Tibial nerve (tissue), 4 donors: ENCODE results near the gene KIZ. TPM values are rescaled to one million over a fixed set of nuclear protein-coding genes. Genes with fewer than 3 reads are reported as not detected.
"Not testable (repeated sequence)": the region's sequence is repeated elsewhere in the genome, so short reads cannot be mapped to it uniquely, and the experiment has no call there.

Experiments
- DNase-seq, 2 donors: peaks; one replicate each; pipeline ENCODE4 v3.0.0-alpha.2; 2019; ENCODE audit warnings: low spot score in 2 of 2
- H3K27ac ChIP-seq, 4 donors: fragments of 200-600 bp; sonication (generic) in 3 of 4; one replicate each; pipeline ENCODE4 v1.5.1; 2017 to 2019; ENCODE audit warnings: mild to moderate bottlenecking in 1 of 4
- H3K27me3 ChIP-seq, 2 donors: fragments of 200-600 bp; sonication (generic) in 1 of 2; one replicate each; pipeline versions ENCODE4 v1.5.1 to v1.6.0; 2017 to 2019
- H3K36me3 ChIP-seq, 3 donors: fragments of 200-600 bp; sonication (generic); one replicate each; pipeline ENCODE4 v1.5.1; 2018 to 2019
- H3K4me1 ChIP-seq, 4 donors: fragments of 200-600 bp; sonication (generic) in 3 of 4; one replicate each; pipeline ENCODE4 v1.5.1; 2017 to 2019
- H3K4me3 ChIP-seq, 4 donors: fragments of 200-600 bp; sonication (generic) in 3 of 4; one replicate each; pipeline ENCODE4 v1.5.1; 2017 to 2019; ENCODE audit warnings: mild to moderate bottlenecking in 1 of 4, moderate library complexity in 1 of 4
- H3K9me3 ChIP-seq, 4 donors: fragments of 200-600 bp; sonication (generic) in 3 of 4; one replicate each; pipeline ENCODE4 v1.5.1; 2017 to 2019
- CTCF ChIP-seq, 5 experiments: fragments of 200-600 bp in 3 of 5; fragments of 450-650 bp in 2 of 5; sonication (generic) in 3 of 5; IDR thresholded peaks; one replicate each; pipeline ENCODE4 v1.5.1; 2016 to 2019; ENCODE audit warnings: antibody characterized with exemption in 5 of 5, mild to moderate bottlenecking in 3 of 5, moderate library complexity in 2 of 5
- EP300 ChIP-seq, 2 donors: sonication (generic); formaldehyde crosslinking; IDR thresholded peaks; one replicate each; pipeline ENCODE4 v1.6.1; 2017; ENCODE audit warnings: antibody characterized with exemption in 2 of 2, mild to moderate bottlenecking in 1 of 2
- POLR2A ChIP-seq, 2 donors: fragments of 450-650 bp; IDR thresholded peaks; one replicate each; pipeline ENCODE4 v1.6.1; 2017; ENCODE audit warnings: antibody characterized with exemption in 2 of 2, mild to moderate bottlenecking in 2 of 2, moderate library complexity in 2 of 2
- WGBS, 2 donors: methylation state at CpG; one replicate each; pipeline ENCODE4 v1.1.5; 2018; 5-methylcytosine and 5-hydroxymethylcytosine counted together
- total RNA-seq, 4 donors: library from RNA; depleted of rRNA; stranded (reverse); fragments of >200 nt; gene quantifications; one replicate each; pipeline ENCODE4 v1.1.0, GENCODE V29; 2016

KIZ gene
- total RNA-seq, 4 donors from 2014 or later: 19.8 to 58.6 (median 54.9) TPM

- Histone ChIP-seq H3K27me3 (no peaks in the 10 kb centered on the region), H3K36me3 (peaks cover 0 to 79% (median 4%) of the 10 kb centered on the region in 3 donors), H3K4me1 (no peaks in the 10 kb centered on the region), H3K4me3 (no peak overlapping the region), H3K27ac (no peak overlapping the region), H3K9me3 (no peaks in the 10 kb centered on the region)
- WGBS, 2 donors: 89 to 93% methylated on average over 2 of the region's 2 CpGs
- DNase-seq: no peak
- TF ChIP-seq POLR2A (IDR thresholded peaks at IDR 0.05): no peak
- no peak for TF ChIP-seq EP300 (IDR thresholded peaks at IDR 0.05)
- no peak for TF ChIP-seq CTCF (IDR thresholded peaks at IDR 0.05)
These were observed 40.9 kb downstream of the KIZ start for GRCh38 chr20:21166801-21167200.

DNA sequence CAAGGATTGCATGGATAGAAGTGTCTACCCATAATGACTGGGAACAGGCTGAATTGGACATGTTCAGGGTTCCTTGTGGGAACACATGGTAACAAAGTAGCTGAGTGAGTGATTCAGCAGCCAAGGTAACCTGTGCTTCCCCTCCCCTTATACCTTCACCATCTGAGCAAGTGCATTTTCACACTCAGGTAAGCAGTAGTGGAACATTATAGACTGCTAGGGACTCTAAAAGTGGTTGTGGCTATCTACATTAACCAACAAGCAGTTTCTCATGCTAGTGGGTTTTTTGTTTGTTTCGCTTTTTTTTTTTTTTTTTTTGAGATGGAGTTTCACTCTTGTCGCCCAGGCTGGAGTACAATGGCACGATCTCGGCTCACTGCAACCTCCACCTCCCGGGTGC is 41.4 kb downstream of the KIZ start:
- H3K9me3 ChIP-seq: no peaks in the 10 kb centered on the region

GRCh38 chr20:21168061-21168460 is 42.2 kb downstream of the KIZ start:
- not testable (repeated sequence) for DNase-seq, H3K27ac ChIP-seq, H3K4me3 ChIP-seq, H3K4me1 ChIP-seq, H3K9me3 ChIP-seq, H3K27me3 ChIP-seq
- peaks cover 0 to 67% (median 4%) of the 10 kb centered on the region in 3 donors for H3K36me3 ChIP-seq
- WGBS, 2 donors: 98 to 99% methylated on average over 3 of the region's 3 CpGs

More for the DNA sequence above, 41.4 kb downstream of the KIZ start:
- no peak for DNase-seq
- Histone ChIP-seq H3K4me3 (no peak overlapping the region), H3K4me1 (no peaks in the 10 kb centered on the region), H3K36me3 (peaks cover 0 to 75% (median 4%) of the 10 kb centered on the region in 3 donors), H3K27ac (no peak overlapping the region), H3K27me3 (no peaks in the 10 kb centered on the region)
- 97 to 100% methylated on average over 5 of the region's 5 CpGs for WGBS, 2 donors
- TF ChIP-seq CTCF (IDR thresholded peaks at IDR 0.05) (no peak), EP300 (IDR thresholded peaks at IDR 0.05) (no peak), POLR2A (IDR thresholded peaks at IDR 0.05) (no peak)

GRCh38 chr20:21172626-21173025 is 46.7 kb downstream of the KIZ start:
- peaks cover 0 to 21% (median 0%) of the 10 kb centered on the region in 3 donors for H3K36me3 ChIP-seq
- TF ChIP-seq EP300 (IDR thresholded peaks at IDR 0.05): no peak
- TF ChIP-seq CTCF (IDR thresholded peaks at IDR 0.05): no peak
- no peak for TF ChIP-seq POLR2A (IDR thresholded peaks at IDR 0.05)
- no peak overlapping the region for H3K27ac ChIP-seq
- peaks cover 0 to 7% (median under 1%) of the 10 kb centered on the region in 4 donors for H3K9me3 ChIP-seq
- H3K4me1 ChIP-seq: no peaks in the 10 kb centered on the region
- H3K27me3 ChIP-seq: no peaks in the 10 kb centered on the region
- WGBS, 2 donors: 97 to 99% methylated on average over 2 of the region's 2 CpGs
- DNase-seq: no peak
- no peak overlapping the region for H3K4me3 ChIP-seq

DNA sequence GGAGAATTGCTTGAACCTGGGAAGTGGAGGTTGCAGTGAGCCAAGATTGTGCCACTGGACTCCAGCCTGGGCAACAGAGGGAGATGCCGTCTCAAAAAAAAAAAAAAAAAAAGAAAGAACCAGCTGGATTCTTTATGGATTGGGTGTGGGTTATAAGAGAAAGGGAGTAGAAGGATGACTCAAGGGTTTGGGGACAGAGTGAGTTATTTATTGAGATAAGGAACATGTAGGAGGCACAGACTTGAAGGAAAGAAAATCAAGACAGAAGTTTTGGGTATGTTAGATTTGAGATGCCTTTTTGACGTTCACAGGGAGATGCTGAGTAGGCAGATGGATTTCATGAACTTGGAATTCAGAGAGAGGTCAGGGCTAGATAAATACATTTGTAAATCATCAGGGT is 47.6 kb downstream of the KIZ start:
- WGBS, 2 donors: 32 to 66% methylated on average over 2 of the region's 2 CpGs
- H3K27ac ChIP-seq: no peak overlapping the region
- peaks cover 0 to 17% (median 0%) of the 10 kb centered on the region in 3 donors for H3K36me3 ChIP-seq
- TF ChIP-seq EP300 (IDR thresholded peaks at IDR 0.05): no peak
- TF ChIP-seq POLR2A (IDR thresholded peaks at IDR 0.05): no peak
- DNase-seq: no peak
- no peaks in the 10 kb centered on the region for H3K27me3 ChIP-seq
- H3K4me3 ChIP-seq: no peak overlapping the region
- H3K4me1 ChIP-seq: no peaks in the 10 kb centered on the region
- H3K9me3 ChIP-seq: peaks cover 0 to 12% (median 3%) of the 10 kb centered on the region in 4 donors

DNA sequence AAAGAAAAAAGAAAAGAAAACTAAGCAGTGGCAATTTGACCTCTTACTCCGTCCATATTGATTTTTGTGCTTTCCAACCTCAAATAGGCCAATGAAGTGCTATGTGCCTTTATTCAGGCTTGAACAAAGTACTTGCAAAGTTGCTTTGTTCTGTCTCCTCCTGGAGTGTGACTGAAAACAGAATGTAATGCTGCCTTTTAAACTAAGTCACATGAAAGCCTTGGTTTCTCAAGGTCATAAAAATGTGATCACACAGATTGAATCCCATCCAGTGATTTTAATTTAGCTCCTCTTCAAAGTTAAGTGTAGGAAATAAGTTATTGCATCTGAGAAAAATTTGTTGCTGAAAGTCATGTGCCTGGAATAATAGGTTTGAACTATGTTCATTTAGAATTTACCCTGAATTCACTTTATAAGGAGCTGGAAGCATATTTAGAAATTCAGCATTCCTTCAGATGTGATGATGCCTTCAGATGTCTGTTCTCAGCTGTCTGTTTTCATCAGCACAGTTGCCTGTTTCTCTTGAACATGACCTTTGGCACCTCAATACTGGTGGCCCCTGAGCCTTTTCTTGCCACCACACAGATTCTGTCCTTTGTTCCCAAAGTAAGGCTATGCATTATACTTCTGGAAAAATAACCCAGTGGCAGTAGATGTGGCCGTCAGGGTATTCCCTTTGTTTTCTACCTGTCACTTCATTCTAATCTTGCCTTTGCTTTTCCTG is 48.8 kb downstream of the KIZ start:
- H3K27ac ChIP-seq: no peak overlapping the region
- 64 to 69% methylated on average over 2 of the region's 2 CpGs for WGBS, 2 donors
- no peaks in the 10 kb centered on the region for H3K27me3 ChIP-seq
- peaks cover 0 to 12% (median 3%) of the 10 kb centered on the region in 4 donors for H3K9me3 ChIP-seq
- DNase-seq: no peak
- no peaks in the 10 kb centered on the region for H3K4me1 ChIP-seq
- no peak for TF ChIP-seq EP300 (IDR thresholded peaks at IDR 0.05)
- TF ChIP-seq POLR2A (IDR thresholded peaks at IDR 0.05): no peak
- no peak for TF ChIP-seq CTCF (IDR thresholded peaks at IDR 0.05)
- H3K36me3 ChIP-seq: peaks cover 0 to 17% (median 0%) of the 10 kb centered on the region in 3 donors
- no peak overlapping the region for H3K4me3 ChIP-seq
